HUES64 (cell line): Measurements from ENCODE around the gene ZNHIT3. TPM values are rescaled to one million over a fixed set of nuclear protein-coding genes. Genes with fewer than 3 reads are reported as not detected.
"Not testable (repeated sequence)": the region's sequence is repeated elsewhere in the genome, so short reads cannot be mapped to it uniquely, and the experiment has no call there.

Source experiments
- H3K27ac ChIP-seq: 2 replicates; pipeline ENCODE4 v1.7.0; 2013; ENCODE audit warnings: low read depth, low read length, inconsistent platforms
- H3K27me3 ChIP-seq: 2 replicates; pipeline ENCODE4 v1.6.1; 2013; ENCODE audit warnings: mild to moderate bottlenecking, low read length; ENCODE audit not compliant: insufficient read depth
- H3K36me3 ChIP-seq: 2 replicates; pipeline ENCODE4 v1.6.1; 2013; ENCODE audit warnings: mild to moderate bottlenecking, low read length; ENCODE audit not compliant: insufficient read depth
- H3K4me1 ChIP-seq: 2 replicates; pipeline ENCODE4 v1.6.1; 2013; ENCODE audit warnings: mild to moderate bottlenecking, low read length, moderate library complexity; ENCODE audit not compliant: insufficient read depth
- H3K4me3 ChIP-seq: 2 replicates; pipeline ENCODE4 v1.5.1; 2013; ENCODE audit warnings: mild to moderate bottlenecking, low read length, moderate library complexity
- H3K9ac ChIP-seq: 2 replicates; pipeline ENCODE4 v1.6.1; 2013; ENCODE audit warnings: mild to moderate bottlenecking, low read depth, low read length
- H3K9me3 ChIP-seq: 2 replicates; pipeline ENCODE4 v1.6.1; 2013; ENCODE audit warnings: low read depth, low read length; ENCODE audit not compliant: insufficient read depth
- whole genome bisulfite sequencing: fragments of 150-250, 120-280 bp; methylation state at CpG from one replicate; pipeline ENCODE4 v1.1.7; 2013; ENCODE audit warnings: missing lambda C conversion rate; 5-methylcytosine and 5-hydroxymethylcytosine counted together
- polyA plus RNA-seq, 2 experiments: library from polyadenylated mRNA; stranded (reverse); fragments of 50-300 nt; gene quantifications; one replicate each; pipeline ENCODE4 v1.2.3, GENCODE V29; 2013

ZNHIT3 gene
- 58.2 TPM for polyA plus RNA-seq (2013, experiment 1 of 2)
- 64.8 TPM for polyA plus RNA-seq (2013, experiment 2 of 2)

- no peaks in the 10 kb centered on the region for H3K4me1 ChIP-seq
- peaks cover 36% of the 10 kb centered on the region for H3K27me3 ChIP-seq
- peak within 1 kb of the TSS; percentile 74 for H3K4me3 ChIP-seq
- H3K27ac ChIP-seq: peak within 1 kb of the TSS; percentile 31; the same call in 1 of the 2 replicates
- WGBS: under 1% methylated on average over 73 of the region's 73 CpGs
- peaks cover 9% of the 10 kb centered on the region for H3K36me3 ChIP-seq
- H3K9ac ChIP-seq: peak within 1 kb of the TSS; percentile 75
- H3K9me3 ChIP-seq: no peaks in the 10 kb centered on the region
These were observed at the start of gene ZNHIT3 for GRCh38 chr17:36486204-36487194. Gene ZNHIT3 (plus strand): TSS chr17:36486681. CDS start chr17:36486700, 19 bp downstream.

DNA sequence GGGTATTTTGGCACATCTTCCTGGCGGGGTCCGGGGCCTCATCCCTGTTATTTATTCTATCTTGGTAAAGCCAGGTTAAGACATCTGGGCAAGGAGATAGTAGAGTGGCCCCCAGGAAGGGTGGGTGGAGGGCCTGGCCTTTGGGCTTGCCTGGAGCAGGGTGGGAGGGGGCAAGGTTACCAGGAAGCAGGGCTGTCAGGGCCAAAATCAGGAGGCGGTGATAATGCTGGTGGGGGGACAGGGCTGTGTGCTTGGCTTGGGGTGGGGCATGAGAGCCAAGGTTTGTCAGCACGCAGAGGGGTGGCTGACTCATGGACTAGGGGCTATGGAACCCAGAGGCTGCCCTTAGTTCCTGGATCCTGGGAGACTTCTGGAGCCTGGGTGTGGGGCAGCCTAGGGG is 44.7 kb upstream of the ZNHIT3 start:
- not testable (repeated sequence) for H3K4me3 ChIP-seq, H3K9ac ChIP-seq, H3K27me3 ChIP-seq, H3K36me3 ChIP-seq, H3K9me3 ChIP-seq, H3K4me1 ChIP-seq, H3K27ac ChIP-seq
- WGBS: no CpG with 5 or more reads among the region's 4 CpGs

- H3K27me3 ChIP-seq: no peaks in the 10 kb centered on the region
- H3K36me3 ChIP-seq: no peaks in the 10 kb centered on the region
- no peak overlapping the region for H3K9ac ChIP-seq
- H3K4me1 ChIP-seq: no peaks in the 10 kb centered on the region
- no peak overlapping the region for H3K4me3 ChIP-seq
- WGBS: 90% methylated on average over 6 of the region's 6 CpGs
- H3K9me3 ChIP-seq: no peaks in the 10 kb centered on the region
- H3K27ac ChIP-seq: no peak overlapping the region
These were observed 42.7 kb upstream of the ZNHIT3 start for GRCh38 chr17:36443777-36444176.

GRCh38 chr17:36449997-36450396 is 36.5 kb upstream of the ZNHIT3 start:
- H3K36me3 ChIP-seq: not testable (repeated sequence)

DNA sequence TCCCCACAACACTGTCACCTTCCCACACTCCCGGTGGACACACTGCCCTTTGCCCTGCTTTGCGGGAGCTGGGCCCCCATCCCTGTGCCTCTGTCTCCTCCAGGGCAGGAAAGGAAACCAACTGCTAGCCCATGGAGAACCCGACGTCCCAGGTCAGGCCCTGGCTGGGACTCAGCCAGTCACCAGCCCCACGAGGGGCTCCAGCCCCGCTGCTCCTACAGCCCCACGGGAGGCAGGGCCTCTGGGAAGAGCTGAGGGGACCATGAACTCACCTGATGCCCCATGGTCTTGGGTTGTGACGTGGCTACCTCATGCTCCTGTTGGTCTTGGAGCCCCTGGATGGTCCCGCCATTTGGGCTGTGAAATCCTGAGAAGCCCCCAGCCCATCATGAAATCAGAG is 33.6 kb upstream of the ZNHIT3 start:
- H3K4me1 ChIP-seq, H3K27ac ChIP-seq, H3K9me3 ChIP-seq, H3K9ac ChIP-seq, H3K4me3 ChIP-seq, H3K27me3 ChIP-seq, H3K36me3 ChIP-seq: not testable (repeated sequence)
- whole genome bisulfite sequencing: 93% methylated on average over 9 of the region's 9 CpGs

More at GRCh38 chr17:36449997-36450396, 36.5 kb upstream of the ZNHIT3 start:
- not testable (repeated sequence) for H3K4me3 ChIP-seq, H3K4me1 ChIP-seq, H3K9ac ChIP-seq, H3K27me3 ChIP-seq, H3K9me3 ChIP-seq, H3K27ac ChIP-seq
- 93% methylated on average over 3 of the region's 15 CpGs for WGBS

GRCh38 chr17:36457701-36458100 is 28.8 kb upstream of the ZNHIT3 start:
- not testable (repeated sequence) for H3K27me3 ChIP-seq, H3K27ac ChIP-seq, H3K4me3 ChIP-seq, H3K4me1 ChIP-seq, H3K9me3 ChIP-seq, H3K9ac ChIP-seq, H3K36me3 ChIP-seq
- 93% methylated on average over 9 of the region's 9 CpGs for WGBS

- H3K9me3 ChIP-seq: no peaks in the 10 kb centered on the region
- H3K4me1 ChIP-seq: no peaks in the 10 kb centered on the region
- no peaks in the 10 kb centered on the region for H3K36me3 ChIP-seq
- H3K27me3 ChIP-seq: peaks cover 9% of the 10 kb centered on the region
- WGBS: 95% methylated on average over 5 of the region's 5 CpGs
- no peak overlapping the region for H3K27ac ChIP-seq
- no peak overlapping the region for H3K9ac ChIP-seq
- H3K4me3 ChIP-seq: no peak overlapping the region
These were observed 27.4 kb upstream of the ZNHIT3 start for GRCh38 chr17:36459045-36459444.

- WGBS: 81% methylated on average over 7 of the region's 7 CpGs
- Histone ChIP-seq H3K9me3 (no peaks in the 10 kb centered on the region), H3K27me3 (peaks cover 14% of the 10 kb centered on the region)
These were observed 26.9 kb upstream of the ZNHIT3 start for GRCh38 chr17:36459601-36460000.

GRCh38 chr17:36460265-36460937 is 26.1 kb upstream of the ZNHIT3 start:
- H3K36me3 ChIP-seq: no peaks in the 10 kb centered on the region
- H3K27me3 ChIP-seq: peaks cover 20% of the 10 kb centered on the region
- 82% methylated on average over 4 of the region's 5 CpGs for WGBS
- no peak overlapping the region for H3K4me3 ChIP-seq
- H3K9me3 ChIP-seq: no peaks in the 10 kb centered on the region
- no peaks in the 10 kb centered on the region for H3K4me1 ChIP-seq
- no peak overlapping the region for H3K27ac ChIP-seq
- no peak overlapping the region for H3K9ac ChIP-seq

More at GRCh38 chr17:36459601-36460000, 26.9 kb upstream of the ZNHIT3 start:
- Histone ChIP-seq H3K9ac (no peak overlapping the region), H3K4me3 (no peak overlapping the region), H3K4me1 (no peaks in the 10 kb centered on the region), H3K27ac (no peak overlapping the region), H3K36me3 (no peaks in the 10 kb centered on the region)

DNA sequence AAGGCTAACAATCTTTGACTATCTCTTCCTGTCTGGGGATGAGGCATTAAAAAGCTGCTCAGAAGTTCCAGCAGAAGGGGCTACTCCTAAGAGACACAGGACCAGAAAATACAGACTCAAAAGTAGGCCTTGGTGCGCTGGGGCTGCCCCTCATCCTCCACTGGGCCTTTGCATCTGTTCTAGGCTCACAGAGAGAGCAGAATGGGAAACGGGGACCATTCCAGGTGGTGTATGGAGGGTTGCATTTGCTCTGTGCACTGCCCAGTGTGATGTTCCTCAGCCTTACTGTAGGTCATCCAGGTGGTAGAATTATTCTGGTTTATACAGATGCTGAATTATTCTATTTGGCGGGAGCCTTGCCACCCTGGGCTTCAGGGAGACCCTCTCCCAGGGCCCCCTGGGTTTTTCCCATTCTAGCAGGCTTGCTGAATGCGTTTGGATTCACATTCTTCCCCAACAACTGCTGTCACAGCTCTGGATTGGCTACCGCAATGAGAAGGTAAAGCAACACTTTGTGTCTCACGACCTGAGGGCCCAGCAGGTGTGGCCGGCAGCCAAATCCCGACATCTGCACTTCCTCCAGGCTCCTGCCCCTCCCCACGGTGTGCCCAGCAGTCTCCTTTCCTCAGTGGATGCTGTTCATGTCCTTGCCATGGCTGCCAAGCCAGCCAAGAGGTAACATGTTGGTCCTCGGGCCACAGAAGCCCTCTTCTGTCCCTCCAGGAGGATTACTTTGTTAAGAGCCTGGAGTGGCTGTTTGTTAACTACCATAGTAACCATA is 25.0 kb upstream of the ZNHIT3 start:
- H3K9ac ChIP-seq: no peak overlapping the region
- H3K27ac ChIP-seq: no peak overlapping the region
- no peaks in the 10 kb centered on the region for H3K4me1 ChIP-seq
- no peaks in the 10 kb centered on the region for H3K9me3 ChIP-seq
- H3K4me3 ChIP-seq: no peak overlapping the region
- 74% methylated on average over 10 of the region's 10 CpGs for WGBS
- no peaks in the 10 kb centered on the region for H3K36me3 ChIP-seq
- peaks cover 20% of the 10 kb centered on the region for H3K27me3 ChIP-seq
